GM21360 (cell line): Measurements from ENCODE around the gene ZNF507.
A peak's percentile ranks its signal among the peaks of the same experiment; 100 is the strongest.

ENCODE experiments used
- ATAC-seq: cut with Tn5 transposase; IDR thresholded peaks from one replicate; pipeline ENCODE4 v1.9.1; 2021; ENCODE audit warnings: mild to moderate bottlenecking, moderate library complexity; ENCODE audit not compliant: unreplicated experiment

ZNF507 gene

GRCh38 chr19:32345261-32346207 lies at the start of gene ZNF507:
ZNF507 (plus strand) TSS chr19:32345610; CDS start chr19:32352831, 7,221 bp downstream.
- ATAC-seq = peak; percentile 83

DNA sequence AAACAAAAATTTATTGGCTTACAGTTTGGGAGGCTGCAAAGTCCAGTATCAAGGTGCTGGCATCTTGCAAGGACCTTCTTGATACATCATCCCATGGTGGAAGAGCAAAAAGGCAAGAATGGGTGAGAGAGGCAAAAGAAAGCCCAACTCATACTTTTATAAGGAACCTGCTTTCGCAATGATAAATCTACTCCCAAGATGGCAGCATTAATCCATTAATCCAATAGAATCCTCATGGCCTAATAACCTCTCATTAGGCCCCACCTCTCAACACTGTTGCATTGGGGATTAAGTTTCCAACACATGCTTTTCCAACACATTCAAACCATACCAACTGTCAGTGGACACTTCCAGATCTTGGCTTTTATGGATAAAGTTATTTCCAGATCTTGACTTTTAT lies 48.7 kb upstream of the ZNF507 start:
- no peak for ATAC-seq

DNA sequence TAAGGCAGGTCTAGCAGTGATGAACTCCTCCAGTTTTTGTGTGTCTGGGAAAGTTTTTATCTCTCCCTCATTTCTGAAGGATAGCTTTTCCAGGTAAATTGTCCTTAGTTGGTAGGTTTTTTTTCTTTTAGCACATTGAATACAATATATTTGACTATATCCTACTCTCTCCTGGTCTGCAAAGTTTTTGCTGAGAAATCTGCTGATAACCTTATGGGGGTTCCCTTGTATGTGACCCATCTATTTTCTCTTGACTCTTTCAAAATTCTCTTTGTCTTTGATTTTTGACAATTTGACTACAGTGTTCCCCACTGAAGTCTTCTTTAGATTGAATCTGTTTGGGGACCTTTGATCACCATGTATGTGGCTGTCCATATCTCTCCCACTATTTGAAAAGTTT lies 42.6 kb upstream of the ZNF507 start:
- ATAC-seq = no peak

DNA sequence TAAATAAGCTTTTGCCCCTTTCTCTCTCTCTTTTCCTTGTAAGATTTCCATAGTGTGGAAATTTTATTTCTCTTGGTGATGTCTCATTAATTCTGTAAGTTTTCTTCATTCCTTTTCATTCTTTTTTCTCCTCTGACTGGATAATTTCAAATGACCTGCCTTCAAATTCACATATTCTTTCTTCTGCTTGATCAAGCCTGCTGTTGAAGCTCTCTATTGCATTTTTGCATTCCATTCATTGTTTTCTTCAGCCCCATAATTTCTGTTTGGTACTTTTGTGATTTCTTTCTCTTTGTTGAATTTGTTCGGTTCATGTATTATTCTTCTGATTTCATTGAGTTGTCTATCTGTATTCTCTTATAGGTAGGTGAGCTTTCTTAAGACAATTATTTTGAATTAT lies 42.2 kb upstream of the ZNF507 start:
- no peak for ATAC-seq

GRCh38 chr19:32307591-32307990 lies 37.8 kb upstream of the ZNF507 start:
- no peak for ATAC-seq

GRCh38 chr19:32308431-32309077 lies 36.9 kb upstream of the ZNF507 start:
- no peak for ATAC-seq

GRCh38 chr19:32309711-32310390 lies 35.6 kb upstream of the ZNF507 start:
- no peak for ATAC-seq

DNA sequence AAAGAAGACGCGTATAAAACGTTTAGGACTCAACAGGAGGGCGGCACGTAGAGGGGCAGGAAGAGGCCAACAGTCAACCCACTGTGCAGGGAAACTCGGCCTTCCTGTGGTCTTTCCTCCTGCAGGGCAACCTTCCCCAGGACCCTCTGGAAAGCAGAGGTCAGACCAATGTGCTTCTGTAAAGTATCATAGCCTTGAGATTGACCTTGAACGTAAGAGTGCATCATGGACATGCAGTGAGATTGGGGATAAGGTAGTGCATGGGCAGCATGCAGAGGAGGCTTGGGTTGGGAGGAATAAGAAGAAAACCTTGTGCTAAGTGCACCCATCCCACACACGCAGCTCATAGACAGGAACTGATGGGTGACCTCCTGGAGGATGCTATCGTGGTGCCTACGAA lies 34.0 kb upstream of the ZNF507 start:
- no peak for ATAC-seq

DNA sequence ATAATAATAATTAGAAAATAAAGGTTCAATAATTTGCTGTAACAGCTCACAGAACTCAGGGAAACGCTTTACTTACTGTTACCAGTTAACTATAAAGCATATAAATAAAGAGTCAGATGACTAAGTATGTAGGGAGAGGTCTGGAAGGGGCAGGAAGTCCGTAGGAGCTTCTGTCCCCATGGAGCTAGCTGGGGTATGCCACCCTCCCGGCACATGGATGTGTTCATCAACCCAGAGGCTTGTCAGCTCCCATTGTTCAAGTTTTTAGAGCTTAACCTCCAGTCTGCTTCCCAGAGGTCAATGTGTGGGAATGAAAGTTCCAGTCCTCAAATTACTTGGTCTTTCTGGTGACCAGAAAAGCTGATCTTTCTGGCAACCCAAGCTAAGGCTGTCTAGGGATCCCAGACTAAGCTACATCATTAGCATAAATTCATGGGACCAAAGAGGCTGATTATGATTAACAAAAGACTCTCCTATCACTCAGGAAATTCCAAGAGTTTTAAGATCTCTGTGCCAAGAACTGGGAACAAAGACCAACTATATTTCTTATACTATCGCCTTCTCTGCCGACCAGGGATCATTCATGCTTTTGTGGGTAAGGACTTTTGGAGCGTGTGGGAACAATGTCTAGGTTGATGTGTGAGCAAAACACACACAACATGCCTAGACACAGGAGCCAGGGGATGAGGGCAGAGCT lies 31.7 kb upstream of the ZNF507 start:
- ATAC-seq = no peak

GRCh38 chr19:32316034-32316433 lies 29.4 kb upstream of the ZNF507 start:
- no peak for ATAC-seq

DNA sequence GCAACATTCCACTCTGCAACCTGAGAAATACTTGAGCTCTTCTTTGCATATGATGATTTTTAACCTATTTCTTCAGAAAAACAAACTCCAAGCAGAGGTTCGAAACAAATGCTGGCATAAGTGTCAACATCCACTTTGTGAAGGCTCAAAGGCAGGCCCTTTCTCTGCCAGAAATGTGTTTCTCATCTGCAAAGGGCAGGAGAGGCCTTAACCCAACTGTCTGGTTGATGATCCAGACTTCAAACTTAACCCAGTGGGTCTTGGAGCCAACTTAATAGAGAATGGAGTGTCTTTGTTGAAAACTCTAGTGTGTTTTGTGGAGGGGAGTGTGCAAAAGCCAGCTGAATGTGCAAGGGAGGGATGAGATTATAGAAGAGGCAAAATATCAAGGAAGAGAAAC lies 28.3 kb upstream of the ZNF507 start:
- no peak for ATAC-seq

DNA sequence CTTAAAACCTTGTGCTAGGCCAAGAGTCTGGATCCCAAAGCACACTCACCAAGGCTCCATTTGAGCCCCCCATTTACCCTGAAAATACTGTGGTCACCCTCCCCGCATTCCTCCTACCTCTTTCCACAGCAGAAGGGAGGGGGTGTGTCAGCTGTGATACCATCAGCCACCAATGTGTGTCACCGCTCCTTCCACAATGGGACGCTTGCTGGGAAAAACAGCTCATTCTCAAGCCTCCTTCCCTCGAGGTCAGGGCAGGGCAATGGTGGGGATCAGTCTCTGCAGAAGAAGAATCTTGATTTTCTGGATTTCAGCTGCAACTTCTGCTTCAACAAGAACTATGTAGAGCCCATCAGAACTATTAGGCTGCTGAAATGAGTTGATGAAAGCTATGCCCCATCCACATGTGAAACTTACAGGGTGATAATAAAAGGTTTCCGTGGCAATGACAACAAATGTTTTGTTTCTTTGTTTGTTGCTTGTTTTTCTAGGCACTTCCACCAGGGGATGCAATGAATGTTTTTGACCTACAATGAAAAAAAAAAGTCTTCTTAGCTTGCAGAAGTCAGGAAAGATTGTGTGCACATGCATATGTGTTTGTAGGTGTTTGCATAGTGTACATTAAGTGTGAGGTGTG lies 26.4 kb upstream of the ZNF507 start:
- no peak for ATAC-seq

GRCh38 chr19:32322541-32322940 lies 22.9 kb upstream of the ZNF507 start:
- ATAC-seq = no peak

GRCh38 chr19:32324631-32325285 lies 20.7 kb upstream of the ZNF507 start:
- ATAC-seq = no peak

GRCh38 chr19:32330213-32330857 lies 15.1 kb upstream of the ZNF507 start:
- no peak for ATAC-seq

- no peak for ATAC-seq
Measured at GRCh38 chr19:32333227-32333626, 12.2 kb upstream of the ZNF507 start.

DNA sequence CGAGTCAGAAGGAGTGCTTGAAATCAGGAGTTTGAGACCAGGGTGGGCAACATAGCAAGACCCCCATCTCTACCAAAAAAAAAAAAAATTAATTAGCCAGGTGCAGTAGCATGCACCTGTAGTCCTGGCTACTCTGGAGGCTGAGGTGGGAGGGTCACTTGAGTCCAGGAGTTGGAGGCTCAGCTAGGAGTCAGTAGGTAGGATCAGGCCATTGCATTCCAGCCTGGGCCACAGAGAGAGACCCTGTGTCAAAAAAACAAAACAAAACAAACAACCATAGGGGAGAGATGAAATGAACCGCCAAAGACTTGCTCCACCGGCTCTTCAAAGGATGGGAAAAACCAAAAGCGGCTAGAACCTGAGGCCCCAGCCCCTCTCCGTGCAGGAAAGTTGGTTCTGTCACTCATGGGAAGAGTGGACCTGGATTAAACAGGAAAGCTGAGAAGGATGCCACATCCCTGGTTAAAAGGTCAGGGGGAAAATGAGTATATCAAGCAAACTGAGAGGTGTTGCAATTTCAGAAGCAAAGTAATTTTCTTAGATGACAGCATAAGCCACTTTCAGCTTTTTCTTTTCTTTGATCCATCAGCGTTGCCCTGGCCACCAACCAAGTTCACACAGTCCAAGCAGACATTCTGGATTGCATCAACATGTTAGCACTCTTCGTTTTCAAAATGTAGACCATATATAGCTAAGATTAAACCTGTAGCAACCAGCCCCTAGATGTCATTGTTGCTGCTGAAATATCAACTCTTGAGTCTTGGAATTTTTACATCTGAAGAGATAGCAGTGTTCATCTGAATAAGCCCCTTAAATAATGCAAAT lies 8.9 kb upstream of the ZNF507 start:
- ATAC-seq = no peak

DNA sequence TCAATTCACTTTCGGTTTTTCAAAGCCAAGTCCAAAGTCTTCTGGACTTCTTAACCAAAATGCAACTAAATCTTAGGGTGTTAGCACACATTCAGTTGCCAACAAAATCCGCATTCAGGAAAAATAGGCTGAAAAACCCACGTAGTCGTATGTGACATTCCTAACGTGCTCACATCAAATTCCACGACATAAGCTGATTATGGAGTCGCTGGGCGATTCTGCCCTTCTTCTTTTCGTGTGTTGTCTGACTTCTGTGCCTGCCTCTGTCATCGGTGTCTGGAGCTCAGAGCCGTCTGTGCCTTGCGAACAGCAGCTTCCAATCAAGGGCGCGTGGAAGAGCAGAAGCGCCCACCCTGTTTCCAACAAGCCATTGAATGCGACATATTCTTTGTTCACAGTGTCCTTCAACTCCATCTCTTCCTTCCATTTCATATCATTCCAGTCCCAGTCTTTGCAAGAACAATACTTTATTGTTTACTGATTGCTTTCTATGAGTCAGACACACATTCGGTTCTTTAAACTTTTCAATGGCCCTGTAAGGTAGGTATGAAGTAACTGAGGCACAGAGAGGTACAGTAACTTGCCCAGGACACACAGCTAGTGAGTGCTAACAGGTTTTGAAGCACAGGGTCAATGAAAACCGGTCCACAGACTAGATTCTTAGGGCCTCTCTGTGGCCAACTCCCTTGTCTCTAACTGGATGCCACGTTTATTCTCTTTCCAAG lies 8.2 kb upstream of the ZNF507 start:
- no peak for ATAC-seq
